Activated CD4-positive, alpha-beta T cell treated with anti-CD3 and anti-CD28 coated beads for 48 hours (primary cell): ENCODE measurements around the gene TBC1D3.
"Not testable (repeated sequence)": the region's sequence is repeated elsewhere in the genome, so short reads cannot be mapped to it uniquely, and the experiment has no call there.

Experiments
- DNase-seq: peaks from one replicate; pipeline ENCODE4 v3.0.0-alpha.2; 2020

The TBC1D3 gene

GRCh38 chr17:38192455-38192854, at the start of gene TBC1D3:
Gene TBC1D3, minus strand, starts transcription at chr17:38192555. Its CDS starts 1,526 bp downstream, at chr17:38191029.
- not testable (repeated sequence) for DNase-seq

- DNase-seq: not testable (repeated sequence)
These were observed 40.4 kb upstream of the TBC1D3 start for GRCh38 chr17:38232790-38233189.

- not testable (repeated sequence) for DNase-seq
These were observed 33.6 kb upstream of the TBC1D3 start for GRCh38 chr17:38225844-38226495.

- not testable (repeated sequence) for DNase-seq
These were observed 28.5 kb upstream of the TBC1D3 start for GRCh38 chr17:38220867-38221266.

- DNase-seq: not testable (repeated sequence)
These were observed 7.9 kb upstream of the TBC1D3 start for GRCh38 chr17:38200271-38200670.

GRCh38 chr17:38134860-38135259, 57.5 kb downstream of the TBC1D3 start:
- not testable (repeated sequence) for DNase-seq
